Stromal cell of bone marrow (primary cell): ENCODE measurements around the gene NDST1.

Experiments
- DNase-seq: peaks from one replicate; pipeline ENCODE4 v3.0.0-alpha.2; 2012; ENCODE audit warnings: low read depth

NDST1 gene

GRCh38 chr5:150570333-150570732 is 62.4 kb downstream of the NDST1 start:
- DNase-seq: no peak

DNA sequence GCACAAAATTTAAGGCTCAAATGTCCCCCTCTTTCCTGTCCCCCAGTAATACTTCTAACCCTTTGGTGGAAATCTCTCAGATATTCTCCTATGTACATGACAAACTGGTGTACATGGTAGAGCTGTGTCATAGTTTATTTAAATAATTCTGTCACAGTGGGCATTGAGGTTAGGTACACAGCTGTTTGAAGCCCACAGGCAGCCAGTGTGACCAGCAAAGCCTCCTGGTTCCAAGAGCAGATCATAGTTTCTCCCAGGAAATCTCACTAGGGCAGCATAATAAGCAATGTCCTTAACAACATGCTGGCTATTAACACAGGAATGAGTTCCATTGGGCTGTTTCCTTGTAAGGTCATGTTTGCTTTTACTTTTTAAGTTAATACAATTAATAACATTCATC is 63.9 kb downstream of the NDST1 start:
- no peak for DNase-seq

GRCh38 chr5:150573216-150573615 is 65.3 kb downstream of the NDST1 start:
- no peak for DNase-seq

DNA sequence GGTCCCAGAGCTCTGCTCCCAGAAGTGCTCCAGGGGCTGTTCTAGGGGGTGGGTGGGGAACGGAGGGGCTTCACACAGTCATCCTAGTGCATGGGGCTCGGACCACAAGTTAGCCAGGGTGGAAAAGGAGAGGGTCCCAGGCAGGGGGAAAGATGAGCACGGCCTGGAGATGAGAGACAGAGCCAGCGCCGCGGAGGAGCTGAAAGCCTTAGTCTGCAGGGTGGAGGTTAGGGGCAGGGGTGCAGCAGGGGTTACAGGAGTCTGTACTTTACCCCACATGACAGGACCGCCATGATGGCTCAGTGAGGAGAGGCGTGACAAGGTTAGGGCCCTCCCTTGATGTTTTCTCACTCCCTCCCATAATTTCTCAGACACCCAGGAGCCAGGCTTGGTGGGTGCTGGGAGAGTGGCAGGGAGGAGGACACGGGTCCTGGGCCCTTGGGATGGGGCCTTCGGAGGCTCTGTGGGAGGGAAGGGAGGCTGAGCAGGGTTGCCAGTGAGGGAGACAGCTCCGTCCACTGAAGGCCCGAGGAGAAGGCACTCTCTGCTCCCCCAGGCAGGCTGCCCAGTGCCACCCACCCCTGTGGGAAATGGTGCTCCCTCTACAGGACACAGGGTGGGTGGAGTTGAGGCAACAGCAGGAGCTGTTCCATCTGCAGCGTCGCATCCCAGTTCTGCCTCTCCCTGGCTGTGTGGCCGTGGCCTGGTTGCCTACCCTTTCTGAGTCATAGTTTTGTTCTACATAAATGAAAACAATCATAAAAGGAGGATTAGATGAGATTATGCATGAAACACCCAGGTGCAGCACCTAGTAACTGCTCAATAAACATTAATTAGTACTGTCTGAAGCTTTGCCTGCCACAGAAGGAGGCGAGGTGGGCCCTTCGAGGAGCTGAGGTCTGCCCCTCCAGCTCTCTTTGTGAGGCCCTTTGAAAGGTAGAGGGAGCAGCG is 66.2 kb downstream of the NDST1 start:
- no peak for DNase-seq

DNA sequence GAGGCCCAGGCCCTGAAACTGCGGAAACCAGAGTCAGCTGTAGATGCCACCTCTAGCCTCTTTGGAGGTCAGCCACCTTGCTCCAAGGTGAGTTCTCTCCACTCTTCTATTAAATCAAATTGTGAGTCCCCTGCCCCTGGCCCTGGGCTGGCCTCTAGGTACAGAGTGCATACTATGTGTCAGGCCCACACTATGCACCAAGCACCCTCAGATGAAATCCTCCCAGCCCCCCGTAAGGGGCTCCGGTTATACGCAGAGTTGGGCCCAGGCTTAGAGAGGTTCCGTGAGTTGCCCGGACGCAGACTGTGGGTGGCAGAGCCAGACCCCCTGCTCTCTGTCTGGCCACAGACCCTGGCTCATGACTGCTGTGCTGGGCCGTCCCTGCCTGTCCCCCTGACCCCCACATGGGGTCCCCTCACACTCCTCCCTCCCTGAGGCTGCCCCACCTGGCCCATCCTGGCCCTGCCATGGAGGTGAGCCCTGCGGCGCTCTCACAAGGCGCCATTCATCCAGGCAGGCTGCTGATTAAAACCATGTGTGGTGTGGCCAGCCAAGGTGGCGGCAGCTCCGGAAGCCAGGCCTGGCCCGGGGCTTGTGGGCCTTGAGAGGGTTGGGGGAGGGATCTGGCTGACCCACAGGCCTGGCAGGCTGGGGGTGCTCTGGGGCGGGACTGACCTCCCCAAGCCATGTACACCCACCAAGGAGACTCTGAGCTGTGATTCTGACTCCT is 67.1 kb downstream of the NDST1 start:
- no peak for DNase-seq

- DNase-seq: no peak
Observed at GRCh38 chr5:150575745-150576448, 68.0 kb downstream of the NDST1 start.

GRCh38 chr5:150576449-150576949 is 68.6 kb downstream of the NDST1 start:
- DNase-seq: no peak

DNA sequence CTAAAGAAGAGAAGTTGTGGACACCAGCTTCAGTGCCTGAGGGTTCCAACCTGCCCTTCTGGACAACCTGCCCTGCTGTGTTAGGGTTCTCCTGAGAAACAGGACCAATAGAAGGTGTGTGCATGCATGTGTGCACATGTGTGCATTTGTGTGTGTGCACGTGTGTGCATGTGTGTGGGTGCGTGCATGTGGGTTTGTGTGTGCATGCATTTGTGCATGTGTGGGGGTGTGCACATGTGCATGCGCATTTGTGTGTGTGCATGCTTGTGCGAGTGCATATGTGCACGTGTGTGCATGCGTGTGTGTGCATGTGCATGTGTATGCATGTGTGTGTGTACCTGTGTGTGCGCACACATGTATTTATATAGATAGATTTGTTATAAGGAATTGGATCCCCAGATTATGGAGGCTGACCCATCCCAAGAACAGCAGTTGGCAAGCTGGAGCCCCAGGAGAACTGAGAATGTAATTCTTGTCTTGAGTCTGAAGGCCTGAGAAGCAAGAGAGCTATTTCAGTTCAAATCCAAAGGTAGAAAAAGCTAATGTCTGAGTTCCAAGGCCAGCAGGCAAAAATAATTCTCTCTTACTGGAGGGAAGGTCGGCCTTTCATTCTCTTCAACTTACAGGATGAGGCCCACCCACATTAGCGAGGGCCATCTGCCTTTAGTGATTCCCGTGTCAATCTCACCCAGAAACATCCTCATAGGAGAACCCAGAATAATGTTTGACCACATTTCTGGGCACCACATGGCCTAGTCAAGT is 69.6 kb downstream of the NDST1 start:
- DNase-seq: no peak

GRCh38 chr5:150578781-150579461 is 71.0 kb downstream of the NDST1 start:
- DNase-seq: no peak

- DNase-seq: no peak
Observed at GRCh38 chr5:150579462-150580400, 71.8 kb downstream of the NDST1 start.

- no peak for DNase-seq
Observed at GRCh38 chr5:150580917-150581316, 73.0 kb downstream of the NDST1 start.

DNA sequence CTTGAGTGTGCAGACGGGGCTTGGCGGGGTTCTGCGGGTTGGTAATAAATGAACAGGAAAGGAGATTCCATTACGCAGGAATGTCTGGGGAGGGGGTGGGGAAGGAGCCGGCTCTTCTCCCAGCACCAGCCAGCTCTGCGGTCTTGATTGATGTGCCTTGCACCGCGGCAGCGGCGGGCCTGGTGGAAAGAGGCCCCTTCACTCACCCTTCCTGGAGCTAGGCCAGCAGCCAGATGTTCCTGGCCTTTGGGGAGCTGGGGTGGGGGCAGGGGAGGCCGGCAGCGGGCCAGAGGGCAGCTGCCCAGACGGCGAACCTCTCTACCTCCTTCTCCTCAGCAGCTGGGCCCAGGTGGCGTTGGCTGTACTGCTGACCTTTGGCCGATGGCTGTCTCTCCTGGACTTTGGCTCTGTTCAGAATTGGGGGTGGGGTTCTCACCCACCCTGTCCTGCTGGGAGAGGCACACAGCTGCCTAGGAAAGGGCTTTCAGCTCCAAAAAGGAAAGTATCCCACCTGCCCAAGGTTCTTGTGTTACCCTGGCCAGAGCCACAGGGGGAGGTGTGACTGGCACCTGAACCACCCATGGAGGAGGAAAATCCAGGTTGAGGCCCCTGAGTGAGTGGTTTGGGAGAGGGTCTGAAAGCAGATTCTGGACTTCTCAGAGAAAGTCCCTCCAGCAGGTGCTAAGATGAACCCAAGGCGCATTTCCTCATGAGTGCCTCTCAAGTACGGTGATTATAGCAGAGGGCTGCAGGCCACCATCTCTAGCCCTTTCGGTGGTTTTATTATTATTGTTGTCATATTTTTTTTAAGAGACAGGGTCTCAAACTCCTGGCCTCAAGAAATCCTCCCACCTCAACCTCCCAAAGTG is 74.5 kb downstream of the NDST1 start:
- no peak for DNase-seq

DNA sequence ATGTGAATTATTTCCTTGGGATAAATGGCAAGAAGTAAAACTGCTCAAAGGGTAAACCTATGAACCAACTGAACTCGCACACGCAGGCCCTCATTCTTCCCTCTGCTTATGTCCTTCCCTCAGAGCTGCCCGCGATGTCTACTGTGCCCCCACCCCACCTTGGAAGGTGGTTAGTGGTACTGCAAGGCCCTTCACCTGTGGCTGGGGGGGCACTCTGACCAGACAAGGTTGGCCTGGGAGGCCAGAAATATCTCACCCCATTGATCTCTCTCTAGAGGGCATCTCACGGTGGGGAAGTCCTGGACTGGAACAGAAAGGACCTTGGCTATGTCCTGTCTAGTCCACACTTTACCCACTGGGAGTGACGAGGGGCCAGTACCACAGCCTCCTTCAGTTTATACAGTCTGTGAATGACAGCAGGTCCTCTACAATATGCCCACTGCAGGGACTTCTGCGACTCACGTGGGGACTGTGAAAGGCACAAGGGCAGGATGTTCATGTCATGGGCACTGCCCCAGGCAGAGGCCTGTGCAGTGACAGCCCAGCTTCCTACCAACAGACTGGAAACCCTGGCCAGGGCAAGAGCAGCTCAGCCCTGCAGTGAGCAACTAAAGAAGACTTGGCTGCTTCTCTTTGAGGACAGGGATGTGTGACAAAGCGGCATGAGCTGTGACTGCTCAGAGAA is 75.8 kb downstream of the NDST1 start:
- no peak for DNase-seq

DNA sequence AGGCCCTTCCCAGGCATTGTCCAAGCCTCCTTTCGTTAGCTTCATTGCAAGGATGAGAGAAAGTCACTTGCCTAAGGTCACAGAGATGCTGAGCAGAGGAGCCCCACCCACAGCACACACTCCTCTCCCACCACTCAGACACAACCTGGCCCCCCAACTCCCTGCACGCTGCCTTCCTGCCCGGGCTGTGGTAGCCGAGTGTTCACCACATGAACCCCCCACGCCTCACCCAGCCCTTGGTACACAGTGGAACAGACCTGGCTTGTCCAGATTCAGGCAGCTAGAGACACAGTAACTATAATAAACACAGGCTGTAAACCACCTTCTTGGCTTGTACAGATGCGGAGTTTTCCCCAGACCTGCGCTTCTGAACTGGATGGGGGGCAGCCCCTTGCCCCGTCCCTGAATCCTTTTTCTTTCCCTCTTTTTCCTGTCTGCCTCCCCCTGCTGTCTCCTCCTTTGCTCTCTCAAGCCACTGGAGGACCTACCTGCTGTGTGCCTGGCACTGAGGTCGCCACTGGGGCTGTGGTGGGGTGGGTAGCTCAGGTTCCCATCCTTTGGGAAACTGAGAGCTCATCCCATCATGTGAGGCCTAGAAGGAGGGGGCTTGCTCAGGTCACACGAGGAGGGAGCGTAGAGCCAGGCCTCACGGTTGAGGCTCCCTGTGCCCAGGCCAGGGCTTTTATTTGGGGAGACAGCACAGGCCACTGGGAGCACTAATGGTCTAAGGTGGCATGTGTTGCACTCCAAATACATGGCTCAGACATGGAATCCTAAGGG is 76.8 kb downstream of the NDST1 start:
- DNase-seq: no peak

GRCh38 chr5:150585781-150586341 is 77.9 kb downstream of the NDST1 start:
- DNase-seq: no peak

GRCh38 chr5:150587016-150587415 is 79.1 kb downstream of the NDST1 start:
- DNase-seq: no peak
